NOMO-1 treated with DMSO at 0.1 percent for 48 hours (cell line): ENCODE data around the gene GALNT2.

Experiments used
- DNase-seq: peaks from one replicate; lab custom pipeline; 2025; ENCODE audit not compliant: unreplicated experiment; lab: John Stamatoyannopoulos, UW

The GALNT2 gene

GRCh38 chr1:230127105-230128054 is 60.3 kb downstream of the GALNT2 start:
- no peak for DNase-seq

DNA sequence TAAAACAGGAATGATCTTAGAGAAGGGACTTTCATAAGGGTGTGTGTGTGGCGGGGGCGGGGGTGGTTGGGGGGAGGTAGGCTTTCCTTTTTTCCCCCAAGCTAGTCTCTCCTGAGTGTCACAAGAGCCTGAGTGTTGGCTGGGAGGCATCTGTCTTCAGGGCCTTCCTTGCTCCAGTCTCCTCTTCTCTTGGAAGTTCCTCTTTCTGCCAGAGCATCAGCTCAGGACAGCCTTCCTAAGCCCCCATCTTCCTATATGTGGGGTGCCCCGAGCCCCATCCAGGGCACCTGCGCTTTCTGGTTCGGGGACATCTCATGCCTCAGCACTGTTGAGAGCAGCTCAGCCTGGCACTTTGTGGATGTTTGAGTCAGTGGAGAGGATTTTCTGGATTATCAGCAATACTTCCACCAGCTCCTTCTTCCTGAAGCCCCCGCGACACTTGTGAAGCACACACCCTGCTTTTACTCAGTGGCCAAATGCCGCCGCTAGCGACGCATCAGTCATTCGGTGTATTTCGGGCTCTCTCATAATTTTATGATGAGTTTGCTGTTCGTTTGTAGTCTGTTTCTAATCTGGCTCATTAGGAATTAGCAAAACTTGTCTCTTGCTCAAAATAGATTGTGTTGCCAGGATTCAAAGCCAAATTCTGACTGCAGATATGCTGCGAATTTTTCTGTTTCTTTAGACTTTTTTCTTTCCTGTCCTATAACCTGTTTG is 61.7 kb downstream of the GALNT2 start:
- no peak for DNase-seq

GRCh38 chr1:230129341-230129740 is 62.3 kb downstream of the GALNT2 start:
- no peak for DNase-seq

DNA sequence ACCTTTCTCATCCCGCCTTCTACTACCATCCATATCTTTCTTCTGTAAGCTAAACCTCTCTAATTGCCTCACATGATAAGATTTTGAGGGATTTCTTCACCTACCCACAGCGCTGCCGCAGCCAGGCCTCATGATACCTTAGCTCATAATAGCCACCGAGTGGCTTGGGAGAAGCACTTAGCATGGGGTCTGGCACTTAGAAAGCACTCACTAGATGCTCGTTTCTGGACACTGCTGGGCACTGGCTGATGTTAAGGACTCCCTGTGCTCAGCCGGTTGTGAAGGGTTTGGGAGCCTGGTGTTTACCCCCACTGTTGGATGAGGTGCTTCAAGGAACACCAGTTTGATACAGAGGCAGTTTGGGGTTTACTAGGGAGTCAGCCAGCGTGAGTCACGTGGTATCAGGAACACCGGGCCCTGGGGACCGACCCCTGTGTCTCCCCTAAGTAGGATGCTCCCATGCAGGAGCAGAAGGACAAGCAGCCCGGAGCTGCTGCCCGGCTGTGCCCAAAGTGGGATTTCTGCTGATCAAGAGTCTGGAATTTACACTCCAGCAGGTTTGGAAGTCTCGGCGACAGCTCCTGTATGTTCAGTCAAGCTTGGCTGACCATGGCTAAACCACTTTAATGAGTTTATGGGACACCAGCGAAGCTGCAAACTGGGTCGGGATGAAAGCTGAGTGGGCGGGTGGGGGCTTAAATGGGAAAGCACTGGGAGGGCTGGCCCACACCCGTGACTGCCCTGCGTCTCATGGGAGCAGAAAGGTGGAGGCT is 63.3 kb downstream of the GALNT2 start:
- DNase-seq: no peak

- no peak for DNase-seq
These were observed 64.4 kb downstream of the GALNT2 start for GRCh38 chr1:230131457-230131856.

- DNase-seq: no peak
These were observed 65.7 kb downstream of the GALNT2 start for GRCh38 chr1:230132758-230133157.

DNA sequence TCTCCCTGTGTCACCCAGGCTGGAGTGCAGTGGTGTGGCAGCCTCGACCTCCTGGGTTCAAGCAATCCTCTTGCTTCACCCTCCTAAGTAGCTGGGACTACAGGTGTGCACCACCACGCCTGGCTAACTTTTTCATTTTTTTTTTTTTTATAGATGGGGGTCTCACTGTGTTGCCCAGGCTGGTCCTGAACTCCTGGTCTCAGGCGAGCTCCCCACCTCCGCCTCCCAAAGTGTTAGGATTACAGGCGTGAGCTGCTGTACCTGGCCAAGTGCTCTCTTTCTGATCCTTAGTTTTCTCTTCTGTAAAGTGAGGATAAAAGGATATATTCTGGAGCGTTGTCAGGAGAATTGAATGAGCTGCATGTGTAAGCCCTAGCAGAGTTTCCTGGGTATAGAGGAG is 68.7 kb downstream of the GALNT2 start:
- DNase-seq: no peak

DNA sequence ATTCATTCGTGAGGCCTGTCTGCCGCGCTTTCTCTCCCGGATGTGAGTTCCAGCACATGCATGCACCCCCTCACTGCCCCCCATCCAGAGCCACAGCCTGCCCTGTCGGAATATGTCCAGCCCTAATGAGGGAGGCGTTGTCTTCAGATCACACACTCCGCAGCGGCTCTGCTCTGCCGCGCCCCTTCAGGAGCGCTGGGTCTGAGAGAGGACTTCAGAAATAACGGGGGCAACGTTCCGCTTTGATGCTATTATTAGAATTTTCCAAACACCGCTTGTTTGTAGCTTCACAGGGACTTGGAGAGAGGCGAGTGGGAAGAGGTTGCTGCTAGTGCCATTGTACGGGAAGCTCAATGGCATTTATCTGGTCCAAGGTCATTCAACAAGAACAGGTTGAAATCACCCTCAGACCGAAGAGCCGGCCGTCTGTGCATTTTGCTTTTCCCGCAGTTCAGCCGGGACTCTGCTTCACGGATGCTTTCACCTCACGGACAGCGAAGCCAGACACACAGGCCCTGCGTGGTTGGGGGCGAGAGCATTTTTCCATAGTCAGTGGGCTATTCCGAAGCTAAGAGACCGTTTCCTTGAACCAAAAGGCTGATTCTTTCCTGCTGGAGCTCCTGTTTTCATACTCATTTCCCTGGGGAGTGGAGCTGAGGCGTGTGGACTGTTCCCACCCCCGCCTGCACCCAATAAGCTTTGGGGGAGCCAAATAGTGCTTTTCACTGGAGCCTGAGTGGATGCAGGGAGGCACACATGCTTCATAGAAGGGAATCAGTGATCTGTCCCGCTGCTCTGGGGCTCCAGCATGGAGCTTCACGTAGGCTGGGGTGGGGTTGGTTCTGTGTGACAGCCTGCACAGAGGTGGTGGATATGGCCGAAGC is 69.7 kb downstream of the GALNT2 start:
- DNase-seq: no peak

- DNase-seq: no peak
These were observed 70.3 kb downstream of the GALNT2 start for GRCh38 chr1:230137337-230137815.

- DNase-seq: no peak
These were observed 71.7 kb downstream of the GALNT2 start for GRCh38 chr1:230138561-230139239.

- no peak for DNase-seq
These were observed 72.3 kb downstream of the GALNT2 start for GRCh38 chr1:230139315-230139714.

- DNase-seq: no peak
These were observed 72.7 kb downstream of the GALNT2 start for GRCh38 chr1:230139741-230140140.

DNA sequence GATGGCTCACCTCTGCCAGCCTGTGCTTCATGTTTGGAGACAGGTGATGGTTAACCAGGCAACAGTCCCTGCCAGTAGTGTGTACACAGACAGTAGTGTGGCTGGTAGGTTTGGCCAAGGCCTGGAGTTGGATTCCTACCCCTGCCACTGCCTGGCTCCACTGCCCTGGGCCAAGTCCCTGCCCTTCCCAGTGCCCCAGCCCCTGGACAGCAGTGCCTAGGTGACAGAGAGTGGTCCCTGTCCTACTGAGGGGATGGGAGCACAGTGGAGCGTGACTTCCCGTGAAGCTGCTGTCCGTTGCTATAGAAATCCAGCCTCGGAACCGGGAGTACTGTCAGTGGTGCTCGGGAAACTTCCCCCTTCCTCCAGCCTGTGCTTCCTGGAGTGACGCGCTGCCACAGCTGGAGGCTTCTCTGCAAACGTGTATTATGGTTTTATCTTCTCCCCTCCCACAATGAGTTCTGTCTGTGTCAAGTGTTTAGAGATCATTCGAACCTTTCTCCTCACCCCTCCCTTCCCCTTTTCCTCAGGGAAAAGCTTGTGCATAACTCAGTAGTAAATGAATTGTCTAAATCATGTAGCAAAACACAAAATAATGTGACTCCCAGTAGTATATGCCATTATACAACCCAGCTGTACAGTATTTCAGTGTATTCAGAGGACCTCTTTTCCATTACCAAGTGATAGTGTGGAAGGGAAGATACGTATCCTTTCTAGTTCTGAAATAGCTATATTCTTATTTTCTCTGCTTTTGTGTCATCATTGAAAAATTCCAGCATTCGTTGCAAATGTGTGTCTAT is 73.4 kb downstream of the GALNT2 start:
- DNase-seq: no peak

DNA sequence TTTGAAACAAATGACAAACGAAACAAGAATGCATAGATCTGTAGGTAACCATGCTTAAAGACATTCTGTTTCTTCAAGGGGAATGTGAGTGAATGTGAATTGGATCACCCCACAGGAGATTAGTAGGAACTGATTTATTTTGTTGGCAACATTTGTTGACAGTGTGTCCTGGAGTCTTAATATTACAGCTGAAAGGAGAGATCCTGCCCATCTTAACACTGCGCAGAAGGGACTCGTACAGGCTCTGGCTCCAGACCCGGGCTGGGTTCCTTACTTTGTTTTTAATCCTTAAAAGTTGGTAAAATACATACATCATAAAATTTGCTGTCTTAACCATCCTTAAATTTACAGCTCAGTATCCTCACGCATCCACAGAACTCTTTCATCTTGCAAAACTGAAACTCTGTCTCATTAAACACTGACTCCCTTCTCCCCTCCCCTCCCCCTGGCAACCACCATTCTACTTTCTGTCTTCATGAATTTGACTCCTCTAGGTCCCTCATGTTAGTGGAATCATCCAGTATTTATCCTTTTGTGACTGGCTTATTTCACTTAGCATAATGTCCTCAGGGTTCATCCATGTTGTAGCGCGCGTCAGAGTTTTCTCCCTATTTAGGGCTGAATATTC is 74.1 kb downstream of the GALNT2 start:
- no peak for DNase-seq

- DNase-seq: no peak
These were observed 75.0 kb downstream of the GALNT2 start for GRCh38 chr1:230141797-230142607.

GRCh38 chr1:230142608-230143210 is 75.7 kb downstream of the GALNT2 start:
- no peak for DNase-seq

- DNase-seq: no peak
These were observed 76.5 kb downstream of the GALNT2 start for GRCh38 chr1:230143534-230143933.
